CD14-positive monocyte (primary cell): ENCODE results near the gene PTTG1. TPM values are rescaled to one million over a fixed set of nuclear protein-coding genes. Genes with fewer than 3 reads are reported as not detected.
A peak's percentile ranks its signal among the peaks of the same experiment; 100 is the strongest.

Experiments
- DNase-seq, 3 donors: peaks; one replicate each; pipeline ENCODE4 v3.0.0-alpha.2; 2011 to 2022
- H2AFZ ChIP-seq: 2 replicates; pipeline ENCODE4 v1.6.0; 2012; ENCODE audit warnings: mild to moderate bottlenecking, low read depth, low read length, inconsistent platforms; ENCODE audit not compliant: insufficient read depth, poor library complexity, severe bottlenecking
- H3K27ac ChIP-seq, 2 donors: 1 replicate in 1 of 2; 2 replicates in 1 of 2; pipeline ENCODE4 v1.5.1; 2012 to 2013; ENCODE audit warnings: low read length in 2 of 2, control low read depth in 1 of 2, inconsistent platforms in 1 of 2, low read depth in 1 of 2, mild to moderate bottlenecking in 1 of 2
- H3K27me3 ChIP-seq, 2 donors: one replicate each; pipeline versions ENCODE4 v1.6.0 to v1.6.1; 2011 to 2013; ENCODE audit warnings: low read length in 2 of 2; ENCODE audit not compliant: control insufficient read depth in 2 of 2, insufficient read depth in 2 of 2
- H3K36me3 ChIP-seq, 2 donors: replicated peaks in 1 of 2; 1 replicate in 1 of 2; 2 replicates in 1 of 2; pipeline versions ENCODE4 v1.5.1 to v1.6.1; 2012 to 2013; ENCODE audit warnings: low read length in 2 of 2, control low read depth in 1 of 2, inconsistent platforms in 1 of 2, mild to moderate bottlenecking in 1 of 2; ENCODE audit not compliant: insufficient read depth in 2 of 2, control insufficient read depth in 1 of 2
- H3K4me1 ChIP-seq, 2 donors: 1 replicate in 1 of 2; 2 replicates in 1 of 2; pipeline versions ENCODE4 v1.5.1 to v1.6.1; 2012 to 2013; ENCODE audit warnings: low read length in 2 of 2, control low read depth in 1 of 2, inconsistent platforms in 1 of 2, mild to moderate bottlenecking in 1 of 2, moderate library complexity in 1 of 2; ENCODE audit not compliant: insufficient read depth in 2 of 2, control insufficient read depth in 1 of 2
- H3K4me2 ChIP-seq: replicated peaks from 2 replicates; pipeline ENCODE3; 2012; ENCODE audit warnings: low read length, moderate library complexity, mild to moderate bottlenecking; ENCODE audit not compliant: poor library complexity, severe bottlenecking; ENCODE audit errors: extremely low read depth
- H3K4me3 ChIP-seq, 3 experiments: fragments of 200-600 bp in 1 of 3; sonication (generic) in 1 of 3; replicated peaks in 1 of 3; 1 replicate in 2 of 3; 2 replicates in 1 of 3; pipeline ENCODE4 v1.5.1; 2011 to 2013; ENCODE audit warnings: low read length in 3 of 3, mild to moderate bottlenecking in 3 of 3, control low read depth in 2 of 3, low read depth in 2 of 3, inconsistent platforms in 1 of 3, moderate library complexity in 1 of 3
- H3K79me2 ChIP-seq: 2 replicates; pipeline ENCODE4 v1.6.0; 2012; ENCODE audit warnings: mild to moderate bottlenecking, control low read depth, inconsistent platforms, low read length, moderate library complexity; ENCODE audit not compliant: insufficient read depth
- H3K9ac ChIP-seq: 2 replicates; pipeline ENCODE4 v1.6.0; 2017; ENCODE audit warnings: low read length, mild to moderate bottlenecking; ENCODE audit not compliant: insufficient read depth, poor library complexity, severe bottlenecking
- H3K9me3 ChIP-seq, 2 donors: replicated peaks in 1 of 2; 1 replicate in 1 of 2; 2 replicates in 1 of 2; pipeline versions ENCODE4 v1.5.1 to v1.6.1; 2012 to 2013; ENCODE audit warnings: low read length in 2 of 2, control low read depth in 1 of 2; ENCODE audit not compliant: control insufficient read depth in 1 of 2, insufficient read depth in 1 of 2
- H4K20me1 ChIP-seq: 2 replicates; pipeline ENCODE4 v1.6.0; 2012; ENCODE audit warnings: mild to moderate bottlenecking, low read length, control low read depth, moderate library complexity; ENCODE audit not compliant: insufficient read depth
- H3K27ac Mint-ChIP-seq, 7 donors: one replicate each; pipeline ENCODE4 v1.8.0; 2020; ENCODE audit warnings: mild to moderate bottlenecking in 7 of 7, mixed read lengths in 7 of 7, moderate library complexity in 6 of 7, inconsistent platforms in 2 of 7
- H3K27me3 Mint-ChIP-seq, 3 donors: one replicate each; pipeline ENCODE4 v1.8.0; 2021 to 2022; ENCODE audit warnings: low read depth in 3 of 3, mild to moderate bottlenecking in 3 of 3, mixed read lengths in 3 of 3, moderate library complexity in 3 of 3, inconsistent platforms in 1 of 3
- H3K36me3 Mint-ChIP-seq, 2 donors: one replicate each; pipeline ENCODE4 v1.8.0; 2020; ENCODE audit warnings: mixed read lengths in 2 of 2, inconsistent platforms in 1 of 2, mild to moderate bottlenecking in 1 of 2
- H3K4me1 Mint-ChIP-seq: one replicate; pipeline ENCODE4 v1.8.0; 2020; ENCODE audit warnings: mild to moderate bottlenecking, mixed read lengths
- H3K4me3 Mint-ChIP-seq, 2 donors: one replicate each; pipeline ENCODE4 v1.8.0; 2020; ENCODE audit warnings: mild to moderate bottlenecking in 2 of 2, mixed read lengths in 2 of 2, moderate library complexity in 1 of 2
- H3K9me3 Mint-ChIP-seq, 7 donors: one replicate each; pipeline ENCODE4 v1.8.0; 2020 to 2022; ENCODE audit warnings: mixed read lengths in 7 of 7, mild to moderate bottlenecking in 6 of 7, moderate library complexity in 6 of 7, inconsistent platforms in 2 of 7
- WGBS: methylation state at CpG from one replicate; pipeline ENCODE4 v1.1.5; 2013; ENCODE audit warnings: missing lambda C conversion rate; ENCODE audit not compliant: insufficient coverage; 5-methylcytosine and 5-hydroxymethylcytosine counted together
- intact Hi-C, 2 donors: fragments of 100-400 bp; cut with micrococcal nuclease; formaldehyde crosslinking; loops; one replicate each; pipeline versions ENCODE4 v1.15.0 to v1.15.1; 2023
- polyA plus RNA-seq, 3 donors: library from polyadenylated mRNA; depleted of rRNA in 1 of 3; unstranded in 2 of 3; stranded (reverse) in 1 of 3; fragments of 300-500 nt in 2 of 3; fragments of >200 nt in 1 of 3; fragmentation: Illumina TruSeq in 2 of 3; gene quantifications; 1 replicate in 2 of 3; 2 replicates in 1 of 3; pipeline ENCODE4 v1.2.3, GENCODE V29; 2012 to 2021
- TF ChIP-seq, protein P1 (sequence below): fragments of 200-600 bp; IDR thresholded peaks from one replicate; pipeline ENCODE4 v1.8.0; 2022; ENCODE audit warnings: antibody characterized with exemption, mild to moderate bottlenecking

Gene PTTG1
- polyA plus RNA-seq, 3 donors = 2.5 to 3.6 (median 3.3) TPM

DNA sequence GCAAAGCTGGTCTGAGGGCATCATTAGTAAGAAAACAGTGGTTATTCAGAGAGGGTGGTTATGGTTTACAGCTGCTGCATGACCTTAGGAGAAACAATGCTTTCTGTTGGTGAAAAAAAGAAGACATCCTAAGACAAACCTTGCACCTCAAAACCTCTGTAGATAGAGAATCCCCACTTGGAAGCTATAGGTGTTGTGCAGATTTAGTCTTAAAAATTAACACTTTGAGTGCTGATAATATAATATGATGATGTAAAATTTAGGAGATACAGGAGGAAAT lies 1.4 kb upstream of the PTTG1 start:
- H3K4me3 ChIP-seq = peak overlapping the region in 1 of 3 experiments; percentile 98
- peaks cover 83% of the 10 kb centered on the region for H3K79me2 ChIP-seq
- Mint-ChIP-seq H3K36me3 (peaks cover 7 to 18% of the 10 kb centered on the region in 2 donors), H3K27me3 (no peaks in the 10 kb centered on the region), H3K27ac (peak overlapping the region; percentile 23 to 100 (median 99)), H3K4me1 (peaks cover 64% of the 10 kb centered on the region), H3K9me3 (no peaks in the 10 kb centered on the region), H3K4me3 (peak overlapping the region in 1 of 2 donors; percentile 95)
- H3K9me3 ChIP-seq = no peaks in the 10 kb centered on the region
- H3K4me1 ChIP-seq = peaks cover 40 to 69% of the 10 kb centered on the region in 2 donors
- no peaks in the 10 kb centered on the region for H3K27me3 ChIP-seq
- intact Hi-C loops = no loop called here
- peak overlapping the region; percentile 88 to 98 for H3K27ac ChIP-seq
- H3K4me2 ChIP-seq = peak overlapping the region; percentile 90
- H3K36me3 ChIP-seq = peaks cover 2 to 9% of the 10 kb centered on the region in 2 donors
- DNase-seq = no peak
- peaks cover 19% of the 10 kb centered on the region for H4K20me1 ChIP-seq
- no peak overlapping the region for H3K9ac ChIP-seq
- TF ChIP-seq, protein P1, sequence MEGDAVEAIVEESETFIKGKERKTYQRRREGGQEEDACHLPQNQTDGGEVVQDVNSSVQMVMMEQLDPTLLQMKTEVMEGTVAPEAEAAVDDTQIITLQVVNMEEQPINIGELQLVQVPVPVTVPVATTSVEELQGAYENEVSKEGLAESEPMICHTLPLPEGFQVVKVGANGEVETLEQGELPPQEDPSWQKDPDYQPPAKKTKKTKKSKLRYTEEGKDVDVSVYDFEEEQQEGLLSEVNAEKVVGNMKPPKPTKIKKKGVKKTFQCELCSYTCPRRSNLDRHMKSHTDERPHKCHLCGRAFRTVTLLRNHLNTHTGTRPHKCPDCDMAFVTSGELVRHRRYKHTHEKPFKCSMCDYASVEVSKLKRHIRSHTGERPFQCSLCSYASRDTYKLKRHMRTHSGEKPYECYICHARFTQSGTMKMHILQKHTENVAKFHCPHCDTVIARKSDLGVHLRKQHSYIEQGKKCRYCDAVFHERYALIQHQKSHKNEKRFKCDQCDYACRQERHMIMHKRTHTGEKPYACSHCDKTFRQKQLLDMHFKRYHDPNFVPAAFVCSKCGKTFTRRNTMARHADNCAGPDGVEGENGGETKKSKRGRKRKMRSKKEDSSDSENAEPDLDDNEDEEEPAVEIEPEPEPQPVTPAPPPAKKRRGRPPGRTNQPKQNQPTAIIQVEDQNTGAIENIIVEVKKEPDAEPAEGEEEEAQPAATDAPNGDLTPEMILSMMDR = no peak
- peak overlapping the region; percentile 74 for H2AFZ ChIP-seq

DNA sequence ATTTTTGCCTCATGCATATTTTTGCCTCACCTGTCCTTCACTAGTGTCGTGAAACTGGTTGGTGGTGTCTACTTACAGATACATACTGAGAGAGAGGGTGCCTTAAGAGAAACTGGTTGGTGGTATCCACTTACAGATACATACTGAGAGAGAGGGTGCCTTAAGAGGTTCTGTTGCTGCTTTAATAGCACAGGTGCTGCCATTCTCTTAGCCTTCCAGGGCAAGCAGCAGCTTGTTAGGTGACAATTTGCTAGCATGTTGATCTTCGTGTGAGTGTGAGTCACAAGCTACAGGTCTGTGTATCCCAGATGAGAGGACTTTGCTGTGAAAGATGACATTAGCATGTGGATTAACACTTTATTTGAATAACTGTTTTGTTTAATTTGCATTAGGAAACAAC lies 1.4 kb downstream of the PTTG1 start:
- Histone ChIP-seq H3K79me2 (peaks cover 65% of the 10 kb centered on the region), H4K20me1 (no peaks in the 10 kb centered on the region), H2AFZ (peak overlapping the region; percentile 36), H3K4me1 (peaks cover 31 to 61% of the 10 kb centered on the region in 2 donors), H3K36me3 (peaks cover 1 to 16% of the 10 kb centered on the region in 2 donors), H3K9me3 (no peaks in the 10 kb centered on the region), H3K4me3 (no peak overlapping the region), H3K27ac (peak overlapping the region in 1 of 2 donors; percentile 46), H3K9ac (no peak overlapping the region), H3K27me3 (no peaks in the 10 kb centered on the region), H3K4me2 (no peak overlapping the region)
- Mint-ChIP-seq H3K4me1 (peaks cover 47% of the 10 kb centered on the region), H3K27ac (no peak overlapping the region), H3K36me3 (peaks cover 8 to 14% of the 10 kb centered on the region in 2 donors), H3K9me3 (no peaks in the 10 kb centered on the region), H3K27me3 (no peaks in the 10 kb centered on the region), H3K4me3 (peak overlapping the region in 1 of 2 donors; percentile 5)
- WGBS = no CpG with 5 or more reads among the region's 2 CpGs
- no peak for DNase-seq
- intact Hi-C loops = no loop called here
- TF ChIP-seq, protein P1 = no peak
